Endothelial cell of umbilical vein (primary cell): ENCODE results near the gene PIK3R6. TPM values are rescaled to one million over a fixed set of nuclear protein-coding genes. Genes with fewer than 3 reads are reported as not detected.

ENCODE experiments used
- BruUV-seq: library from RNA; stranded (reverse); fragments of 400-500 nt; replicated peaks from 2 replicates; lab custom pipeline; 2021; lab: Mats Ljungman, UMichigan
- CTCF ChIA-PET: fragments of 300-600, 350-600 bp; sonication (Branson Sonifier 250); formaldehyde crosslinking; loops from one replicate; lab custom pipeline; 2021; ENCODE audit warnings: antibody characterized with exemption, inconsistent platforms; lab: Charles Lee
- POLR2A ChIA-PET: fragments of 300-600, 350-600 bp; sonication (Branson Sonifier 250); formaldehyde crosslinking; loops from one replicate; lab custom pipeline; 2021; ENCODE audit warnings: antibody characterized with exemption, inconsistent platforms; lab: Charles Lee
- DNase-seq: peaks from one replicate; pipeline ENCODE4 v3.0.0-alpha.2; 2011; ENCODE audit warnings: low read depth, low spot score
- FAIRE-seq: peaks from 2 replicates; lab custom pipeline; 2011; peaks lifted over from hg19 to GRCh38; lab: Jason Lieb, UNC
- H2AFZ ChIP-seq: 2 replicates; pipeline ENCODE4 v1.6.0; 2012; ENCODE audit warnings: low read depth, low read length, control low read depth, inconsistent platforms
- H3K27ac ChIP-seq: 2 replicates; pipeline ENCODE4 v1.5.1; 2011; ENCODE audit warnings: low read depth, mild to moderate bottlenecking, control low read depth, low read length, moderate library complexity; ENCODE audit not compliant: insufficient read depth
- H3K27me3 ChIP-seq, 2 experiments: 2 replicates each; pipeline versions ENCODE4 v1.6.0 to v1.6.1; 2011; ENCODE audit warnings: low read length in 2 of 2, mixed read lengths in 1 of 2; ENCODE audit not compliant: control insufficient read depth in 2 of 2, insufficient read depth in 2 of 2
- H3K36me3 ChIP-seq, 2 experiments: 2 replicates in 1 of 2; 3 replicates in 1 of 2; pipeline ENCODE4 v1.5.1; 2011; ENCODE audit warnings: low read length in 2 of 2, mild to moderate bottlenecking in 1 of 2, moderate library complexity in 1 of 2; ENCODE audit not compliant: control insufficient read depth in 2 of 2, insufficient read depth in 2 of 2; ENCODE audit errors: extremely low read depth in 1 of 2
- H3K4me1 ChIP-seq: 3 replicates; pipeline ENCODE4 v1.5.1; 2011; ENCODE audit warnings: mild to moderate bottlenecking, low read length; ENCODE audit not compliant: control insufficient read depth, insufficient read depth; ENCODE audit errors: extremely low read depth
- H3K4me2 ChIP-seq: 2 replicates; pipeline ENCODE4 v1.6.1; 2011; ENCODE audit warnings: low read length, control low read depth, mixed read lengths; ENCODE audit not compliant: insufficient read depth
- H3K4me3 ChIP-seq, 3 experiments: fragments of 200-600 bp in 1 of 3; sonication (generic), shearing (Covaris generic) in 1 of 3; replicated peaks in 1 of 3; 2 replicates each; pipeline ENCODE4 v1.5.1; 2011 to 2016; ENCODE audit warnings: control low read depth in 3 of 3, low read length in 3 of 3, mild to moderate bottlenecking in 2 of 3, inconsistent platforms in 1 of 3, low read depth in 1 of 3, moderate library complexity in 1 of 3; ENCODE audit not compliant: insufficient read depth in 1 of 3
- H3K79me2 ChIP-seq: 2 replicates; pipeline ENCODE4 v1.6.0; 2012; ENCODE audit warnings: low read length, inconsistent platforms; ENCODE audit not compliant: control insufficient read depth, insufficient read depth
- H3K9ac ChIP-seq: replicated peaks from 2 replicates; pipeline ENCODE3; 2011; ENCODE audit warnings: low read length, control low read depth; ENCODE audit not compliant: insufficient read depth; ENCODE audit errors: extremely low read depth
- H3K9me1 ChIP-seq: replicated peaks from 3 replicates; pipeline ENCODE4 v1.6.0; 2011; ENCODE audit warnings: mild to moderate bottlenecking, low read length; ENCODE audit not compliant: control insufficient read depth, insufficient read depth; ENCODE audit errors: extremely low read depth
- H3K9me3 ChIP-seq: replicated peaks from 2 replicates; pipeline ENCODE4 v1.5.1; 2012; ENCODE audit warnings: low read length, inconsistent platforms; ENCODE audit not compliant: control insufficient read depth, insufficient read depth
- H4K20me1 ChIP-seq: replicated peaks from 2 replicates; pipeline ENCODE3; 2011; ENCODE audit warnings: mild to moderate bottlenecking, low read length; ENCODE audit not compliant: control insufficient read depth, insufficient read depth; ENCODE audit errors: extremely low read depth
- EZH2 ChIP-seq: IDR thresholded peaks from 2 replicates; pipeline ENCODE4 v1.6.1; 2012; ENCODE audit warnings: borderline replicate concordance, low read depth, mild to moderate bottlenecking, moderate library complexity, low read length, inconsistent platforms; ENCODE audit not compliant: severe bottlenecking
- FOS ChIP-seq: IDR thresholded peaks from 2 replicates; pipeline ENCODE4 v1.6.1; 2011; ENCODE audit warnings: mild to moderate bottlenecking, low read length, moderate library complexity, borderline replicate concordance; ENCODE audit not compliant: insufficient read depth
- GATA2 ChIP-seq: IDR thresholded peaks from 2 replicates; pipeline ENCODE4 v1.7.0; 2011; ENCODE audit warnings: low read depth, mild to moderate bottlenecking, moderate library complexity, mixed read lengths, low read length; ENCODE audit not compliant: insufficient read length, insufficient read depth
- JUN ChIP-seq: IDR thresholded peaks from 2 replicates; pipeline ENCODE4 v1.6.1; 2011; ENCODE audit warnings: borderline replicate concordance, low read depth; ENCODE audit not compliant: insufficient read length, insufficient read depth
- MYC ChIP-seq: IDR thresholded peaks from one replicate; pipeline ENCODE4 v1.6.1; 2011; ENCODE audit warnings: mild to moderate bottlenecking, low read depth, low read length
- POLR2A ChIP-seq: IDR thresholded peaks from 2 replicates; pipeline ENCODE4 v1.6.1; 2012; ENCODE audit warnings: low read depth, mild to moderate bottlenecking, control low read depth, low read length
- POLR2AphosphoS5 ChIP-seq: IDR thresholded peaks from 2 replicates; pipeline ENCODE4 v1.6.1; 2012; ENCODE audit warnings: low read depth, mild to moderate bottlenecking, control low read depth, low read length, moderate library complexity; ENCODE audit not compliant: insufficient read depth
- dilution Hi-C: fragments of 300-500 bp; cut with MboI; formaldehyde crosslinking; loops from one replicate; pipeline ENCODE4 v1.15.0; 2019; ENCODE audit warnings: low sequenced_read_pairs; ENCODE audit not compliant: extremely low pct_ligation_motif_present
- intact Hi-C: fragments of 100-400 bp; cut with micrococcal nuclease; formaldehyde crosslinking; loops from one replicate; pipeline ENCODE4 v1.10.0; 2022
- polyA plus RNA-seq, 4 experiments: library from polyadenylated mRNA; depleted of rRNA in 3 of 4; stranded (reverse) in 3 of 4; unstranded in 1 of 4; fragments of >200 nt; gene quantifications; 2 replicates each; pipeline versions ENCODE4 v1.2.1 to v1.2.3, GENCODE V29; 2011 to 2012; ENCODE audit warnings: missing spikeins in 1 of 4
- total RNA-seq: library from RNA; stranded (reverse); gene quantifications from 2 replicates; pipeline ENCODE4 v1.2.3, GENCODE V29; 2021
- TF ChIP-seq, protein P1 (sequence below), 2 donors: IDR thresholded peaks; 1 replicate in 1 of 2; 2 replicates in 1 of 2; pipeline ENCODE4 v1.5.1; 2011; ENCODE audit warnings: low read length in 2 of 2, mild to moderate bottlenecking in 2 of 2, moderate library complexity in 2 of 2, control low read depth in 1 of 2, inconsistent platforms in 1 of 2, low read depth in 1 of 2; ENCODE audit not compliant: insufficient read depth in 1 of 2; ENCODE audit errors: extremely low read depth in 1 of 2
- TF ChIP-seq, protein P2 (sequence below): IDR thresholded peaks from 2 replicates; pipeline ENCODE4 v1.6.1; 2011; ENCODE audit not compliant: insufficient read depth, insufficient read length

Gene PIK3R6
- total and polyA plus RNA-seq, 2 donors (not counting 3 experiments of a cell fraction or from before 2014, with no cell fraction given) = not detected

DNA sequence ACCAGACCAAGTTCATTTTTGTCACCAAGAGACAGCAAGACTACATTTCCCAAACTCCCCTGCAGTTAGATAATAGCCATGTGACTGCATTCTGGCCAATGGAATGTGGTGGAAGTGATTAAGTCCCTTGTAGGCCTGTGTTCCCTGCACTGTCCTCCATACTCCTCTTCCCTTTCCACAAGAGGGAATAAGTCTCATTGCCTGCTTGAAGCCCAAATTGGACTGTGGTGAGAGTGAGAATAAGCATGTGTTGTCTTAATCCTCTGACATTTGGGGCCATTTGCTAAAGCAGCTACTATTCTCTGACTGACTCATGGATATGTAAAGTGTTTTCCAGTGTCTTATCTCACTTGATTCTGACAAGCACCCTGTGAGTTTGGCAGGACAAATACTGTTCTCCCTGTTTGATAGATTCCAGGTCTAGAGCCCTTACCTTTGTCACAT is 20.7 kb downstream of the PIK3R6 start:
- peak; percentile 49 for FAIRE-seq
- no peaks in the 10 kb centered on the region for H3K79me2 ChIP-seq
- peak; percentile 11 for DNase-seq
- no peaks in the 10 kb centered on the region for H3K9me3 ChIP-seq
- intact Hi-C loops = no loop called here
- no peaks in the 10 kb centered on the region for H3K4me1 ChIP-seq
- TF ChIP-seq POLR2A = no peak
- TF ChIP-seq, protein P1, sequence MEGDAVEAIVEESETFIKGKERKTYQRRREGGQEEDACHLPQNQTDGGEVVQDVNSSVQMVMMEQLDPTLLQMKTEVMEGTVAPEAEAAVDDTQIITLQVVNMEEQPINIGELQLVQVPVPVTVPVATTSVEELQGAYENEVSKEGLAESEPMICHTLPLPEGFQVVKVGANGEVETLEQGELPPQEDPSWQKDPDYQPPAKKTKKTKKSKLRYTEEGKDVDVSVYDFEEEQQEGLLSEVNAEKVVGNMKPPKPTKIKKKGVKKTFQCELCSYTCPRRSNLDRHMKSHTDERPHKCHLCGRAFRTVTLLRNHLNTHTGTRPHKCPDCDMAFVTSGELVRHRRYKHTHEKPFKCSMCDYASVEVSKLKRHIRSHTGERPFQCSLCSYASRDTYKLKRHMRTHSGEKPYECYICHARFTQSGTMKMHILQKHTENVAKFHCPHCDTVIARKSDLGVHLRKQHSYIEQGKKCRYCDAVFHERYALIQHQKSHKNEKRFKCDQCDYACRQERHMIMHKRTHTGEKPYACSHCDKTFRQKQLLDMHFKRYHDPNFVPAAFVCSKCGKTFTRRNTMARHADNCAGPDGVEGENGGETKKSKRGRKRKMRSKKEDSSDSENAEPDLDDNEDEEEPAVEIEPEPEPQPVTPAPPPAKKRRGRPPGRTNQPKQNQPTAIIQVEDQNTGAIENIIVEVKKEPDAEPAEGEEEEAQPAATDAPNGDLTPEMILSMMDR (IDR thresholded peaks at IDR 0.05; ENCODE audit: extremely low read depth in 1 of 2, insufficient read depth in 1 of 2, low read depth in 1 of 2, low read length in 2 of 2) = no peak
- TF ChIP-seq MYC = no peak
- TF ChIP-seq GATA2 = no peak
- TF ChIP-seq FOS = no peak
- TF ChIP-seq POLR2AphosphoS5 = no peak
- no peak for TF ChIP-seq JUN
- no peak for TF ChIP-seq EZH2
- TF ChIP-seq, protein P2, sequence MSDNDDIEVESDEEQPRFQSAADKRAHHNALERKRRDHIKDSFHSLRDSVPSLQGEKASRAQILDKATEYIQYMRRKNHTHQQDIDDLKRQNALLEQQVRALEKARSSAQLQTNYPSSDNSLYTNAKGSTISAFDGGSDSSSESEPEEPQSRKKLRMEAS = no peak
- no peak overlapping the region for H3K27ac ChIP-seq
- no peaks in the 10 kb centered on the region for H4K20me1 ChIP-seq
- H3K9me1 ChIP-seq = no peaks in the 10 kb centered on the region
- H3K9ac ChIP-seq = no peak overlapping the region
- H3K4me3 ChIP-seq = no peak overlapping the region
- H3K4me2 ChIP-seq = no peak overlapping the region
- ChIA-PET POLR2A (no interaction called here), CTCF (no interaction called here)
- no peak overlapping the region for H2AFZ ChIP-seq
- no TSS peak for BruUV-seq
- H3K36me3 ChIP-seq = no peaks in the 10 kb centered on the region
- no peaks in the 10 kb centered on the region for H3K27me3 ChIP-seq
- dilution Hi-C loops = no loop called here
